Measurements from ENCODE around the gene PPP1R36.
A peak's percentile ranks its signal among the peaks of the same experiment; 100 is the strongest.
"Not testable (repeated sequence)": the region's sequence is repeated elsewhere in the genome, so short reads cannot be mapped to it uniquely, and the experiment has no call there.

PPP1R36 gene

GRCh38 chr14:64617872-64618408, 68.2 kb downstream of the PPP1R36 start:
- DNase-seq: not testable (repeated sequence)

GRCh38 chr14:64620910-64621309, 71.1 kb downstream of the PPP1R36 start:
- DNase-seq: no peak

- no peak for DNase-seq
Observed at GRCh38 chr14:64623554-64624165, 73.9 kb downstream of the PPP1R36 start.

- DNase-seq: no peak
Observed at GRCh38 chr14:64625386-64626232, 75.8 kb downstream of the PPP1R36 start.

GRCh38 chr14:64628940-64629408, 79.2 kb downstream of the PPP1R36 start:
- no peak for DNase-seq

GRCh38 chr14:64630778-64631177, 81.0 kb downstream of the PPP1R36 start:
- DNase-seq: no peak

GRCh38 chr14:64631222-64631621, 81.5 kb downstream of the PPP1R36 start:
- DNase-seq: not testable (repeated sequence)

- DNase-seq: no peak
Observed at GRCh38 chr14:64632056-64632455, 82.3 kb downstream of the PPP1R36 start.

GRCh38 chr14:64634558-64634957, 84.8 kb downstream of the PPP1R36 start:
- no peak for DNase-seq

GRCh38 chr14:64636208-64636979, 86.6 kb downstream of the PPP1R36 start:
- peak; percentile 88 for DNase-seq

GRCh38 chr14:64636980-64637429, 87.2 kb downstream of the PPP1R36 start:
- no peak for DNase-seq

GRCh38 chr14:64637735-64638473, 88.1 kb downstream of the PPP1R36 start:
- no peak for DNase-seq

- DNase-seq: no peak
Observed at GRCh38 chr14:64638625-64639024, 88.9 kb downstream of the PPP1R36 start.

Data from activated CD8-positive, alpha-beta memory T cell treated with anti-CD3 and anti-CD28 coated beads for 24 hours (primary cell).